Brain microvascular endothelial cell (primary cell): ENCODE data around the gene CDK14.

ENCODE experiments used
- DNase-seq: peaks from one replicate; pipeline ENCODE4 v3.0.0-alpha.2; 2020
- H3K27ac ChIP-seq: fragments of 250-450 bp; sonication (Bioruptor Pico); 2 replicates; pipeline ENCODE4 v1.5.1; 2020; ENCODE audit warnings: mild to moderate bottlenecking, moderate library complexity
- H3K27me3 ChIP-seq: fragments of 250-450 bp; sonication (Bioruptor Pico); replicated peaks from 2 replicates; pipeline ENCODE4 v1.5.1; 2020; ENCODE audit warnings: mild to moderate bottlenecking
- H3K36me3 ChIP-seq: fragments of 250-450 bp; sonication (Bioruptor Pico); replicated peaks from 2 replicates; pipeline ENCODE4 v1.5.1; 2020; ENCODE audit warnings: mild to moderate bottlenecking
- H3K4me3 ChIP-seq: 2 replicates; pipeline ENCODE4 v1.5.1; 2011; ENCODE audit warnings: low read depth, mild to moderate bottlenecking, control low read depth, low read length, moderate library complexity
- CTCF ChIP-seq: IDR thresholded peaks from 2 replicates; pipeline ENCODE4 v1.5.1; 2011; ENCODE audit warnings: low read depth, mild to moderate bottlenecking, moderate library complexity, low read length, control low read depth, inconsistent platforms; ENCODE audit errors: missing control alignments
- in situ Hi-C: cut with HindIII; loops from 2 replicates; pipeline ENCODE4 v1.10.0; 2017; ENCODE audit warnings: low sequenced_read_pairs, low pct_ligation_motif_present

Gene CDK14

GRCh38 chr7:91182819-91183764 is 587.0 kb downstream of the CDK14 start:
- Histone ChIP-seq H3K4me3 (no peak overlapping the region), H3K36me3 (no peaks in the 10 kb centered on the region), H3K27ac (peak overlapping the region; percentile 21), H3K27me3 (no peaks in the 10 kb centered on the region)
- no peak for TF ChIP-seq CTCF
- DNase-seq, result peak; percentile 89
- in situ Hi-C loops, result no loop called here

- Histone ChIP-seq H3K36me3 (no peaks in the 10 kb centered on the region), H3K27ac (no peak overlapping the region), H3K4me3 (no peak overlapping the region), H3K27me3 (no peaks in the 10 kb centered on the region)
- no peak for TF ChIP-seq CTCF
- no peak for DNase-seq
- in situ Hi-C loops, result no loop called here
Observed at GRCh38 chr7:91185771-91186170, 589.6 kb downstream of the CDK14 start.

GRCh38 chr7:91187061-91187460 is 590.9 kb downstream of the CDK14 start:
- Histone ChIP-seq H3K27ac (no peak overlapping the region), H3K27me3 (no peaks in the 10 kb centered on the region), H3K36me3 (no peaks in the 10 kb centered on the region), H3K4me3 (no peak overlapping the region)
- in situ Hi-C loops, result no loop called here
- no peak for TF ChIP-seq CTCF
- DNase-seq, result no peak

GRCh38 chr7:91191771-91192170 is 595.6 kb downstream of the CDK14 start:
- DNase-seq, result no peak
- no peak for TF ChIP-seq CTCF
- H3K36me3 ChIP-seq, result no peaks in the 10 kb centered on the region
- in situ Hi-C loops, result no loop called here
- no peaks in the 10 kb centered on the region for H3K27me3 ChIP-seq
- H3K27ac ChIP-seq, result no peak overlapping the region
- no peak overlapping the region for H3K4me3 ChIP-seq

- no peak overlapping the region for H3K4me3 ChIP-seq
- no peak overlapping the region for H3K27ac ChIP-seq
- no peak for TF ChIP-seq CTCF
- H3K27me3 ChIP-seq, result no peaks in the 10 kb centered on the region
- H3K36me3 ChIP-seq, result no peaks in the 10 kb centered on the region
- DNase-seq, result no peak
- in situ Hi-C loops, result no loop called here
Observed at GRCh38 chr7:91193141-91193540, 597.0 kb downstream of the CDK14 start.
